RWPE2 (cell line): ENCODE data around the gene KIAA1328.

Source experiments
- ATAC-seq: fragments of 200-7000 bp; cut with Tn5 transposase; 3 replicates; pipeline ENCODE4 v1.9.1; 2021; ENCODE audit warnings: low read depth
- DNase-seq: peaks from one replicate; pipeline ENCODE4 v3.0.0-alpha.2; 2020; ENCODE audit warnings: low spot score
- H3K27ac ChIP-seq: fragments of 450-650 bp; 2 replicates; pipeline ENCODE4 v1.5.1; 2017; ENCODE audit warnings: mild to moderate bottlenecking; ENCODE audit not compliant: poor library complexity, severe bottlenecking
- H3K27me3 ChIP-seq: fragments of 250-450 bp; sonication (Bioruptor Pico); 2 replicates; pipeline ENCODE4 v1.5.1; 2021; ENCODE audit warnings: mild to moderate bottlenecking, moderate library complexity; ENCODE audit not compliant: insufficient read depth, poor library complexity, severe bottlenecking
- H3K36me3 ChIP-seq: fragments of 250-450 bp; sonication (Bioruptor Pico); 2 replicates; pipeline ENCODE4 v1.5.1; 2020; ENCODE audit warnings: low read depth, mild to moderate bottlenecking, moderate library complexity
- H3K4me1 ChIP-seq: fragments of 250-450 bp; sonication (Bioruptor Pico); 2 replicates; pipeline ENCODE4 v1.5.1; 2021; ENCODE audit warnings: mild to moderate bottlenecking, moderate library complexity; ENCODE audit not compliant: insufficient read depth, poor library complexity, severe bottlenecking
- H3K4me3 ChIP-seq: fragments of 250-450 bp; sonication (Bioruptor Pico); 2 replicates; pipeline ENCODE4 v1.5.1; 2021; ENCODE audit warnings: mild to moderate bottlenecking, moderate library complexity; ENCODE audit not compliant: severe bottlenecking
- H3K9me3 ChIP-seq: fragments of 250-450 bp; sonication (Bioruptor Pico); 2 replicates; pipeline ENCODE4 v1.5.1; 2021; ENCODE audit warnings: mild to moderate bottlenecking, moderate library complexity; ENCODE audit not compliant: severe bottlenecking
- TF ChIP-seq, protein P1 (sequence below): fragments of 450-650 bp; IDR thresholded peaks from one replicate; pipeline ENCODE4 v1.5.1; 2017; ENCODE audit warnings: mild to moderate bottlenecking, moderate library complexity; ENCODE audit not compliant: poor library complexity, severe bottlenecking

The KIAA1328 gene

DNA sequence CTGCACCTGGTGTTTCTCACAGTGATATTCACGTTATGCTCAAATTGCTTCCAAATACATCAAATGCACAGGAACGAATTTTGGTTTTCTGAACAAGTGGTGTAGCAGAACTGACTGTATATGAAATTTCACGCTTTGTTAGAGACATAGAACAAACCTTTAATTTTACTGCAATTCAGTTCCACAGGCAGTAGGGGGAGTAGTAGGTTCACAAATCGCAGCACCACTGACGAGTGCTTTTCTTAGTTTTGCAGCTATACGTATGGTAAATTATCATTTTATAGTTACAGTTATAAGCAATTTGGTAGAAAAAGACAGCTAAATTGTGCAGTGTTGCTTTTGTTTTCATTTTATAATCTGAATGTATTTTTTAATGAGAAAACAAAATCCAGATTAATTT is 113.3 kb downstream of the KIAA1328 start:
- ATAC-seq (no peak; the same call in 2 of the 3 replicates), DNase-seq (no peak)
- H3K27ac ChIP-seq: no peak overlapping the region
- H3K4me3 ChIP-seq: no peak overlapping the region
- TF ChIP-seq, protein P1, sequence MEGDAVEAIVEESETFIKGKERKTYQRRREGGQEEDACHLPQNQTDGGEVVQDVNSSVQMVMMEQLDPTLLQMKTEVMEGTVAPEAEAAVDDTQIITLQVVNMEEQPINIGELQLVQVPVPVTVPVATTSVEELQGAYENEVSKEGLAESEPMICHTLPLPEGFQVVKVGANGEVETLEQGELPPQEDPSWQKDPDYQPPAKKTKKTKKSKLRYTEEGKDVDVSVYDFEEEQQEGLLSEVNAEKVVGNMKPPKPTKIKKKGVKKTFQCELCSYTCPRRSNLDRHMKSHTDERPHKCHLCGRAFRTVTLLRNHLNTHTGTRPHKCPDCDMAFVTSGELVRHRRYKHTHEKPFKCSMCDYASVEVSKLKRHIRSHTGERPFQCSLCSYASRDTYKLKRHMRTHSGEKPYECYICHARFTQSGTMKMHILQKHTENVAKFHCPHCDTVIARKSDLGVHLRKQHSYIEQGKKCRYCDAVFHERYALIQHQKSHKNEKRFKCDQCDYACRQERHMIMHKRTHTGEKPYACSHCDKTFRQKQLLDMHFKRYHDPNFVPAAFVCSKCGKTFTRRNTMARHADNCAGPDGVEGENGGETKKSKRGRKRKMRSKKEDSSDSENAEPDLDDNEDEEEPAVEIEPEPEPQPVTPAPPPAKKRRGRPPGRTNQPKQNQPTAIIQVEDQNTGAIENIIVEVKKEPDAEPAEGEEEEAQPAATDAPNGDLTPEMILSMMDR: peak; percentile 64
- H3K9me3 ChIP-seq: no peaks in the 10 kb centered on the region
- no peaks in the 10 kb centered on the region for H3K36me3 ChIP-seq
- H3K4me1 ChIP-seq: no peaks in the 10 kb centered on the region
- no peaks in the 10 kb centered on the region for H3K27me3 ChIP-seq

DNA sequence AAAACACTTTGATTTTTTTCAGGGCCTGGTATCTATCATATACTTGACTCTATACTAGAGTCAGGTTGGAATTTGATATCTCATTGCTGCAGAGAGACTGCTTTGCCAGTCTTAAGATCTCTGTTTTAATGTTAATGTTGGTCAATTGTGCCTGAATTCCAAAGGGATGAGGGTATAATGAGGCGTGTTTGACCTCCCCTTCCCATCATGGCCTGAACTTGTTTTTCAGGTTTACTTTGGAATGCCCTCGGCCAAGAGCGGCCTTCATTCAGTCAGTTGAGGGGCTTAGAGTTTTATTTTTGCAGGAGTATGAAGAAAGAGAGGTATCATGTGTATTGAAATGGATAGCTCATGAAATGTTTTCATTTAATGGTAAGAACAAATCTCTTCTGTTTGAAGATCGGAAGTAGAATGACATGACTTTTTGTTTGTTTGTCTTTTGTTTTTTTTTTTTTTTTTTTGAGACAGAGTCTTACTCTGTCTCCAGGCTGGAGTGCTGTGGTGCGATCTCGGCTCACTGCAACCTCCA is 119.0 kb downstream of the KIAA1328 start:
- Histone ChIP-seq H3K27ac (peak overlapping the region; percentile 32), H3K4me3 (no peak overlapping the region), H3K9me3 (no peaks in the 10 kb centered on the region), H3K36me3 (no peaks in the 10 kb centered on the region), H3K4me1 (peaks cover 8% of the 10 kb centered on the region), H3K27me3 (no peaks in the 10 kb centered on the region)
- DNase-seq: no peak
- ATAC-seq: peak; percentile 89
- TF ChIP-seq, protein P1: no peak

DNA sequence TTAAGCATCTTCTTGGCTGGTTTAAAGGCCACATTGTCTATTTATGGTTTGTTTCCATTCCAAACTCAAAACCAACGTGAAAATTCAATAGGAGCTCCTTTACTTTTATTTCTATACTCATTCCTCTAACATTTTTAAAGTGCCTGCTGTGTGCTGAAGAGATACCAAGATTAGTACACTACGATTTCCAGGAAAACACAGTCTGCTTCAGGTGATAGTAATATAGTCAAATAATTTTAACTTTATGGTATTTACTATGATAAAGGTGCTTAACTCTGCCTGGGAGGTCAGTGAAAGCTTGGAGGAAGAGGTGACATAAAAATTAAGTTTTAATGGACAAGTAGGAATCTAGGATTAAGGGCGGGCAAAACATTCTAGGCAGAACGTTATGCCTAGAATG is 121.4 kb downstream of the KIAA1328 start:
- Histone ChIP-seq H3K27me3 (no peaks in the 10 kb centered on the region), H3K27ac (no peak overlapping the region), H3K36me3 (no peaks in the 10 kb centered on the region), H3K9me3 (no peaks in the 10 kb centered on the region), H3K4me1 (peaks cover 8% of the 10 kb centered on the region), H3K4me3 (no peak overlapping the region)
- TF ChIP-seq, protein P1: no peak
- ATAC-seq (no peak), DNase-seq (no peak)

DNA sequence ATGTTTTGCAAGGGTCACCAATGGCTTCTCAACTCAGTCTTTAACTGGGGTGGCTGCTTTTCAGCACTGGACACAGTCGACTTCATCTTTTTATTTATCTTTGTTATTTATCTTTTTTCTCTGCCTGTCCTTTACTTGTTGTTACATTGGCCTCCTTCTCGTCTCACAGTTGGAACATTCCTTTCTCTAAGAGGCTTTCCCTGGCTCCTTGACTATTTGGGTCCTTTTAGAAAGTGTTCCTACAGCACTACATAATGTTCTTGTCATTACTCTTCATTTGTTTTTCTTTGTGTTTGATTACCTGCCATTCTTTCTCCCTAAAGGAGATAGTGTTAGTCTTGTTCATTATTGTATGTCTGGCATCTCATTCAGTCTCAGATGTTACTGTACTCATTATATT is 122.0 kb downstream of the KIAA1328 start:
- DNase-seq (no peak), ATAC-seq (no peak)
- Histone ChIP-seq H3K36me3 (no peaks in the 10 kb centered on the region), H3K27me3 (no peaks in the 10 kb centered on the region), H3K9me3 (no peaks in the 10 kb centered on the region), H3K27ac (no peak overlapping the region), H3K4me3 (no peak overlapping the region), H3K4me1 (peaks cover 8% of the 10 kb centered on the region)
- TF ChIP-seq, protein P1: no peak

DNA sequence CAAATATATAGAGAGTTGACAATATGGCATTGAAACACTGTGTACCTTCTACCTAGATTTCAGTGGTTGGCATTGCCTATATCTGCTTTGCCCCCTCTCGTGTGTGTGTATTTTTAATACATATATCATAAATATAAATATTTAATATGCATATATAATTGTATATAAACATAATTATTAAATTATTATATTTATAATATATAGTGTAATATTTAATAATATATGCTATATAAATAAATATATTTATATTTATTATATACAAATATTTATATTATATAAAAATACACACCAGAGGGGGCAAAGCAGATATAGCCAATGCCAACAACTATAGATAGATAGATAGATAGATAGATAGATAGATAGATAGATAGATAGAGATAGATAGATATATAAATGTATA is 124.1 kb downstream of the KIAA1328 start:
- Histone ChIP-seq H3K36me3 (no peaks in the 10 kb centered on the region), H3K27me3 (no peaks in the 10 kb centered on the region), H3K4me1 (no peaks in the 10 kb centered on the region), H3K27ac (no peak overlapping the region), H3K4me3 (no peak overlapping the region), H3K9me3 (no peaks in the 10 kb centered on the region)
- DNase-seq (no peak), ATAC-seq (no peak)
- TF ChIP-seq, protein P1: no peak
